ENCODE measurements around the gene TSEN2. TPM values are rescaled to one million over a fixed set of nuclear protein-coding genes. Genes with fewer than 3 reads are reported as not detected.
"Not testable (repeated sequence)": the region's sequence is repeated elsewhere in the genome, so short reads cannot be mapped to it uniquely, and the experiment has no call there.

Gene TSEN2
- total RNA-seq = 10 to 100 TPM; 31.5 to 32.9 TPM

DNA sequence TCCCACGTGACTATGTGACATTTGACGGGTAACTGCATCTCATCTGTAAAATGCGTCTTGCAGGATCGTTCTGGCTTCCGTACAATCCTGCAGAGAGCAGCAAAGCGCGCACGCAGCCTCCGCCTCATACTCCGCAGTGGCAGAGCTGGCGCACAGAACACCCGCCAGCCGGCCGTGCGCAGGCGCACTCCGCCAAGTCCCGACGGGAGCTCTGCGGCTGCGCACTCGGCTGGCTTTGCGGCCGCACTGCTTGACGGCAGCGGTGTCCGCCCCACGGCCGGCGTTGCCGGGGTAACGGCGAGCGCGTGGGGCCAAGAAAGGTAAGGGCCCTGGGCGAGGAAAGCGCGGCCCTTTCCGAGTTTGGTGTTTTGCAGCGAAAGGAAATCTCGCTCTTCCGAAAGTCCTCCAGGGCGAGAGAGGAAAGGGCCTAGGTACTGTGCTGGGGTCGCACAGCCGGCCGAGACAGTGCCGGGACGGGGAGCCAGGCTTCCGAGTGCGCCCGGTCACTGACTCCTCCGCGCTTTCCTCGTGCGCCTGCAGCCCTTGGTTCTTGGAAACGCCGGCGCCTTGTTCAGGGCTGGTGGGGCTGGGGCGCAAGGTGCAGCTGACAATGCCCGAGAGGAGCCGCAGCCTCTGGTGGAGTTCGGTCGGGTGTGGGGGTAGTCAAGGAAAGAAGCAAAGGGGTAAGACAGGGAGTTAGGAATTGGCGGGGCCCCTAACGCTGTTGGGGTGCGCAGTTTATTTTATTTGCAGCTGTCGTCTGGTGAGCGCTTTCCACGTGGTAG is at the start of gene TSEN2:
TSS of gene TSEN2 (plus strand) at position 283 of the 785 bp plus-strand sequence. CDS start 5,321 bp downstream, outside the sequence.
- CTCF ChIA-PET = interaction anchor here (0.9 to 1.9 kb wide), 4 partner anchors 10 to 349 kb away, joined by 3 to 6 read pairs (median 4); no protein-coding TSS in a partner anchor
- POLR2A ChIA-PET = interaction anchor here (0.6 to 1.4 kb wide), 5 partner anchors 9 to 995 kb away, joined by 3 to 5 read pairs (median 3); no protein-coding TSS in a partner anchor

GRCh38 chr3:12436514-12437220 is 47.6 kb upstream of the TSEN2 start:
- CTCF ChIA-PET = interaction anchor here (1.9 kb wide), 1 partner anchor 43 kb away, joined by 5 read pairs; no protein-coding TSS in a partner anchor
- POLR2A ChIA-PET = no interaction called here

GRCh38 chr3:12437221-12437605 is 47.1 kb upstream of the TSEN2 start:
- ChIA-PET CTCF (interaction anchor here (1.9 kb wide), 1 partner anchor 43 kb away, joined by 5 read pairs; no protein-coding TSS in a partner anchor), POLR2A (no interaction called here)

DNA sequence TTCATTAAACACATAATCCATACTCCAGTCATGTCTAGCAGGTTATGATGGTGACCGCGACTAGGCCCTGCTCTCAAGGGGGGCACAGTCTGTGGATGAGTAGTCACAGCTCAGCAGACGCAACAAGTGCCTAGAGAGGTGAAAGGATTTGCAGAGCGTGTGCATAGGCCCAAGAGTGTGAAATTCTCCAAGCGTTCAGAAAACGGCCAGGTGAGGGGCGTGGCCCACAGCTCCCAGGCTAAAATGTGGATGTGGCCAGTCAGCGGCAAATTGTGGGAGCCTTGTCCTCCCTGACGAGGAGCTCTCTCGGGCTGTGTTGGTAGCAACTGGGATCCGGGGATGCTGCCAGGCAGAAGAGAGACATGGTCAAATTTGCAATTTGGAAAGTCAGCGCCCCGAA is 46.4 kb upstream of the TSEN2 start:
- POLR2A ChIA-PET = no interaction called here
- CTCF ChIA-PET = interaction anchor here (1.9 kb wide), 1 partner anchor 42 kb away, joined by 5 read pairs; no protein-coding TSS in a partner anchor

DNA sequence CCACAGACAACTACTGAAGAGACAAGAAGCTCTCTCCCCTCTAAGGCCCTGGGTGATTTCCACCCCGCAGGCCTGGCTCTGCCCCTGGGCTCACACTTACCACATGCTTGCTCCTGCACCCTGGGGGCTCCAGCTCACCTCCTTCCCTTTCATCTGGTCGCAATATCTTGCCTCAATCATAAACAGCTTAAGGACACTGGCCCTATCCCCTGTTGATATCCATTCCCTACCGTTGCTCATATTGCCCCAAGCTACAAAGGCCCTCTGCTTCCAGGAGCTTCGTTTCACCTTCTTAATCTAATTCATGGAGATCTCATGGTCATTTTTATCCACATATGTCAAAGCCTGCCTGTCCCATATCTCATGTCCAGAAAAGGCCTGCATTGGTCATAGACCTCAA is 46.0 kb upstream of the TSEN2 start:
- CTCF ChIA-PET = interaction anchor here (1.9 kb wide), 1 partner anchor 42 kb away, joined by 5 read pairs; no protein-coding TSS in a partner anchor
- POLR2A ChIA-PET = no interaction called here

DNA sequence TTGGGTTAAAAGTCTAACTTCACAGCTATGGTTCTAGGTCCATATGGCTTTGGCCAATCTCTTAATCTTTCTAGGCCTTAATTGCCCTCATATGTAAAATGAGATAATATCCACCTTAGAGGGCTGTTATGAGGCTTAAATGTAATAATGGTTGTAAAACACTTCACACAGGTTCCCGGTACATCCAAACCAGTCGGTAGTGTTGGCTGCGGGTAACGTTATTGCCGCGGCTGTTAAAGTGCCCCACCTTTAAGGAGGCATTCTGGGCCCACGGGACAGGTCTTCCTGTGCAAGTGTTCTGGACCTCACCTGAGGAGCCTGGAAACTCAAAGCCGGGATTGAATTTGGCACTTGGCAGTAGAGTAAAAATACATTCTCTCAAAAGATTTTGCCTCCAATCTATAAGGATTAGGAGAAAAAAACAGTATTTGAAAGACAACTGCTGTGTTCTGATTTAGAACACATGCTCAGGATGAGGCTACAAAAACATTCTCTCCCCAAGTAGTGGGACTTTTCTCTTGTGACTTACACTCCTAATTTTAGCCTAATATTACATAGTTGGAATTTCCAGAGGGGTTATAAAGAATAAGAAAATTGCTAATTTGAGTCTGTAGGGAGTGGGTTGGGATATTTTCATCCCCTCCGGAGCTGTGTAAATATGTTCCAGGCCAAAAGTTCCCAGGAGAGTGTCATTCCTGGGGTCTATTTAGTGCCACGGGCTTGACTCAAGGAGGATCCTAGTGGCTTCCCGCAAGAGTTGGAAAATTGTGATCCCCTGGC is 44.9 kb upstream of the TSEN2 start:
- POLR2A ChIA-PET = no interaction called here
- CTCF ChIA-PET = no interaction called here

- ChIA-PET CTCF (no interaction called here), POLR2A (no interaction called here)
Observed at GRCh38 chr3:12440927-12441714, 43.2 kb upstream of the TSEN2 start.

GRCh38 chr3:12442654-12443501 is 41.4 kb upstream of the TSEN2 start:
- CTCF ChIA-PET = no interaction called here
- POLR2A ChIA-PET = no interaction called here

DNA sequence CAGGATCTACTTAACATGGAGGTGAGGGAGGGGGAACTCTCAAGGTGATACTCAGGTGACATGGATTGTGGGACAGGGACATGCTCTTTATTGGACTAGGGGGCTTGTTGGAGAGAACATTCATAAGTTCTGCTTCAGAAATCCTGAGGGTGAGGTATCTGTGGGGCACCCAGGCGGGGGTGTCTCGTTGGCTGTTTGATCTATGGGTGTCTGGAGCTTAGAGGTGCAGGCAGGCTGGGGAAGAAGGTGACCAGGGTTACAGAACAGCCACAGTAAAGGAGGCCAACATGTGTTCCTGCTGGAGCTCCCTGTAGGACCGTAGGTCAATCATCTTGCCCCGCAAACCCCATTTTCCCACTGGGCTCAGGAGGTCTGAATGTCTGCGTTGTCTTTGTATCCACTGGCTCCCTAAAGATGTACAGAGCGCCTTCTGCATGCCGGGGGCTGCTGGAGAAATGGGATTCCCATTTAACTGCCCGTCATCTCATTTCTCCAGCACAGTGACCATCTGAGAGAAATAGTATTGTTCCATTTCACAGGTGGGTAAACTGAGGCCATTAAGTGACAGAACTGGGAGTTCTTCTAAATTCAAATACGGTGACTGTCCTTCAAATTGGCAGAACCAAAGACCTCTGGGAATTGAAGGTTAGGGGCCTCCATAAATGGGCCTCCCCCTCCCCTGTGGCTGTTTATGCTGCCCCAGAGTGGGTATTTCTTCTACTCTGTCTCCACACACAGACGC is 40.3 kb upstream of the TSEN2 start:
- POLR2A ChIA-PET = no interaction called here
- CTCF ChIA-PET = no interaction called here

DNA sequence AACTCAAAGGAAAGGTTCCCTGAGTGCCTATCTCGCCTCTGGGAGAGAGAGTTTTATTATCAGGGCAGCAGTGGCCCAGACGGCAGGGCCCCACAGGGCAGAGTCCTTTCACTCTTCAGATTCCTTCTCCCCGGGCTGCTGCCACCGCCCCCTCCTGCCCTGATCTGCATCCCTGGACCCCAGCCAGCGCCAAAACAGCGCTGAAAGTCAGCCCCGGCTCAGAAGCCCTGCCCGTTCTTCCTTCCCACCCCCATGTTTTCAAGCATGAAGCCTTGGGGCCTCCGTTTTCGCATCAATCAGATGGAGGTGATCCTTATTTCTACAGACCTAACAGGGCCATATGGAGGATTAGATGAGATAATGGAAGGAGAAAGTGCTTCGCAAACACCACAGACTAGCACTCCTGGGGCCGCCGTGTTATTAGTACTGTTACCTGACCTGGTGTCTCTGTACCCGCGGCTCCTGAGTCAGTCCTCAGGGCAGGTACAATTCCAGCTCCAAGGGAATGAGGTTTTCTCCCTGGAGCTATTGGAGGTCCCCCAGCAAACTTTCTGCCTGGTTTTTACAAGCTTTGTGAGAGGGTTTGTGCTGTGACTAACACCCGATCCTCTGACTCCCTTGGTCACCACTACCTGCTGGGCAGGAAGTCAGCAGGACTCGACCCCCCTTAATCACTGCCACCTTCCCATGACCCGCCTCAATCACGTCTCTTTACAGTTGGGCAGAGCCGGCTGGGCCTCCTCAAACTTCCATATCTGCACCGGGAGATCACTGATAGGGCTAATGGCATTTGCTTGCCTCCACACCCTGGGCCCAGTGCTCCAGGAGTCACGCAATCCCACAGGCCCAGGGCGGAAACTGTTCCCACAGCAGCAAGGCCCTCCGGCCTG is 39.5 kb upstream of the TSEN2 start:
- ChIA-PET POLR2A (no interaction called here), CTCF (no interaction called here)

- ChIA-PET CTCF (no interaction called here), POLR2A (no interaction called here)
Observed at GRCh38 chr3:12445523-12446240, 38.6 kb upstream of the TSEN2 start.

- POLR2A ChIA-PET = no interaction called here
- CTCF ChIA-PET = no interaction called here
Observed at GRCh38 chr3:12446298-12446697, 38.0 kb upstream of the TSEN2 start.

DNA sequence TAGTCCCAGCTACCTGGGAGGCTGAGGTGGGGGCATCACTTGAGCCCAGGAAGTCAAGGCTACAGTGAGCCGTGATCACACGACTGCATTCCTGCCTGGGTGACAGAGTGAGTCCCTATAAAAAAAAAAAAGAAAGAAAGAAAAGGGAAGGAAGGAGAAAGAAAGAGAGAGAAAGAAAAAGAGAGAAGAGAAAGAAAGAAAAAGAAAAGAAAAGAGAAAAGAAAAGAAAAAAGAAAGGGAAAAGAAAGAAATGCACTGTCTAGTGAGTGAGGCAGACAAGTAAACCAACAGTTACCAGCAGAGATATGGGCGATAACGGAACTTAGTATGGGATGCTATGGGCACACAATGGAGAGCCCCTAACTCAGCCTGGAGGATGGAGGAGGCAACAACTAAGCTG is 37.2 kb upstream of the TSEN2 start:
- POLR2A ChIA-PET = no interaction called here
- CTCF ChIA-PET = interaction anchor here (1.2 kb wide), 1 partner anchor 33 kb away, joined by 3 read pairs; no protein-coding TSS in a partner anchor

DNA sequence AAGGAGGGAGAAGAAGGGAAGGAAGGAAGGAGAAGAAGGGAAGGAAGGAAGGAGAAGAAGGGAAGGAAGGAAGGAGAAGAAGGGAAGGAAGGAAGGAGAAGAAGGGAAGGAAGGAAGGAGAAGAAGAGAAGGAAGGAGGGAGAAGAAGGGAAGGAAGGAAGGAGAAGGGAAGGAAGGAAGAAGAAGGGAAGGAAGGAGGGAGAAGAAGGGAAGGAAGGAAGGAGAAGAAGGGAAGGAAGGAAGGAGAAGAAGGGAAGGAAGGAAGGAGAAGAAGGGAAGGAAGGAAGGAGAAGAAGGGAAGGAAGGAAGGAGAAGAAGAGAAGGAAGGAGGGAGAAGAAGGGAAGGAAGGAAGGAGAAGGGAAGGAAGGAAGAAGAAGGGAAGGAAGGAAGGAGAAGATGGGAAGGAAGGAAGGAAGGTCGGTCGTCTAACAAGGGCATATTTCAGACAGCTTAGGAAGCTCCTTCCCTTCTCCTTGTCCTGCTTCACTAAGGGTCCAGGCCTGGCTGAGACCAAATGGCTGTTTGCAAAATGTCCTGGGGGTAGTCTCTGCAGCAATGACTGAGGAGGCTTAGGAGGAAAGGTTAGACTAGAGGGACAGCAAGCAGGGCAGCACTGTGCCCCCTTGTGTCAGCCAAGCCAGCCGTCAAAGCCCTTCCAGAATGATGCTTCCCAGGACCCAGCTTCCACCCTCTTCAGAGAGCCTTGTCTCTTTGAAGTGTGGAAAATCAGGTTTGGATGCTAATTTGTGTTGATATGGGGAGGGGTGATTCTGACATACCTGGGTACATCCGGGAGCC is 35.7 kb upstream of the TSEN2 start:
- POLR2A ChIA-PET = not testable (repeated sequence)
- CTCF ChIA-PET = interaction anchor here (0.6 to 1.2 kb wide), 2 partner anchors 30 to 31 kb away, joined by 3 read pairs; no protein-coding TSS in a partner anchor

DNA sequence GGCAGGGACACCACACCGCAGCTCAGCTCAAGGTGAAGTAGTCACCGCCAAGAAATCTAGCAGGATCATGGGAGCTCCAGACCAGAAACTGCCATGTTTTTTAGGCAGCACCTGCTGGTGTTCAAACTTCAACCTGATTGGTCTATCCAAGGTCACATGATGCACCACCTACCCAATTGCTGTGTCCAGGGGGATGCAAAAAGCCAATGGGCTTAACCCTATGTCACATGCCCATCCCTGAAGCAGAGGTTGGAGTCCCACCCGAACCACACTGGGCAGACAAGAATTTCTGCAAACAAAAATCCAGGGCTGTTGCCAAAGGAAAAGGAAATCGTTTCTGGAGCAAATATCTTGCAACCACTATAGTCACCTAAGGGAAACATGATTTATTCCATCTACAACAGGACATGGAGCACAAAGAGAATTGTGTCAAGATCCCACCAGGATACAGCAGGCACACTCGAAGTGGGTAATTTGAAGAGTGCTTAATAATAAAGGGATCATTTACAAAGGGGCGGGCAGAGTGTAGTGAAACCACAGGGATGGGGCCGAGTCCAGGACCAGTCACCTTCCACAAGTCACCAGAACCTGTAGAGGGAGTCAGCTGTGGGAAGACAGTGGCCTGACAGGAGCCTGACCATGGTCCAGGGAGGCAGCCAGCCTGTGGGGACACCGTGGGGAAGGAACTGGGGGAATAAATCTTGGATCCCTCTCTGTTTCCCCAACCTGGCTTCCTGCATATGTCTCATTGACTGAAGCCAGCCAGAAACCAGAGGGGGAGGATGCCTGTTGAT is 34.2 kb upstream of the TSEN2 start:
- ChIA-PET CTCF (no interaction called here), POLR2A (no interaction called here)
